ENCODE data around the gene ACSM4.

GRCh38 chr12:7376196-7376595, 72.3 kb downstream of the ACSM4 start:
- TF ChIP-seq CTCF (IDR thresholded peaks at IDR 0.05) (no peak), POLR2A (IDR thresholded peaks at IDR 0.05) (no peak)
